Measurements from ENCODE around the gene CBARP.
"Not testable (repeated sequence)": the region's sequence is repeated elsewhere in the genome, so short reads cannot be mapped to it uniquely, and the experiment has no call there.

Gene CBARP

GRCh38 chr19:1250437-1251260 is 12.8 kb upstream of the CBARP start:
- Mint-ChIP-seq H3K27ac (ENCODE audit: low read depth) (peak overlapping the region; percentile 93), H3K4me1 (peaks cover 13% of the 10 kb centered on the region), H3K4me3 (peak overlapping the region; percentile 94), H3K9me3 (no peaks in the 10 kb centered on the region), H3K36me3 (ENCODE audit: insufficient read depth) (peaks cover 59% of the 10 kb centered on the region), H3K27me3 (no peaks in the 10 kb centered on the region)
- DNase-seq (ENCODE audit: low spot score in 2 of 2) (peak in 1 of 2 donors; percentile 60), ATAC-seq (replicated peaks; ENCODE audit: extremely low read depth, poor library complexity, severe bottlenecking) (peak; percentile 6)

GRCh38 chr19:1249990-1250436 is 12.2 kb upstream of the CBARP start:
- peak overlapping the region; percentile 94 for H3K4me3 Mint-ChIP-seq
- DNase-seq (ENCODE audit: low spot score in 2 of 2) (no peak), ATAC-seq (replicated peaks; ENCODE audit: extremely low read depth, poor library complexity, severe bottlenecking) (no peak)
- H3K36me3 Mint-ChIP-seq (ENCODE audit: insufficient read depth) = peaks cover 52% of the 10 kb centered on the region
- H3K27me3 Mint-ChIP-seq = no peaks in the 10 kb centered on the region
- peaks cover 13% of the 10 kb centered on the region for H3K4me1 Mint-ChIP-seq
- no peaks in the 10 kb centered on the region for H3K9me3 Mint-ChIP-seq
- peak overlapping the region; percentile 88 for H3K27ac Mint-ChIP-seq (ENCODE audit: low read depth)

GRCh38 chr19:1249298-1249989 is 11.6 kb upstream of the CBARP start:
- DNase-seq (ENCODE audit: low spot score in 2 of 2) (peak; percentile 71 to 93), ATAC-seq (replicated peaks; ENCODE audit: extremely low read depth, poor library complexity, severe bottlenecking) (peak; percentile 53)
- Mint-ChIP-seq H3K27ac (ENCODE audit: low read depth) (peak overlapping the region; percentile 88), H3K36me3 (ENCODE audit: insufficient read depth) (peaks cover 48% of the 10 kb centered on the region), H3K9me3 (no peaks in the 10 kb centered on the region), H3K4me1 (peaks cover 16% of the 10 kb centered on the region), H3K4me3 (peak overlapping the region; percentile 94), H3K27me3 (no peaks in the 10 kb centered on the region)

- peak overlapping the region; percentile 69 for H3K4me3 Mint-ChIP-seq
- H3K4me1 Mint-ChIP-seq = peaks cover 17% of the 10 kb centered on the region
- no peaks in the 10 kb centered on the region for H3K9me3 Mint-ChIP-seq
- H3K27me3 Mint-ChIP-seq = no peaks in the 10 kb centered on the region
- peaks cover 46% of the 10 kb centered on the region for H3K36me3 Mint-ChIP-seq (ENCODE audit: insufficient read depth)
- H3K27ac Mint-ChIP-seq (ENCODE audit: low read depth) = peak overlapping the region; percentile 41
- DNase-seq (ENCODE audit: low spot score in 2 of 2) (peak; percentile 81 to 82), ATAC-seq (replicated peaks; ENCODE audit: extremely low read depth, poor library complexity, severe bottlenecking) (peak; percentile 29)
Observed at GRCh38 chr19:1248786-1249297, 11.0 kb upstream of the CBARP start.

GRCh38 chr19:1248139-1248785 is 10.5 kb upstream of the CBARP start, which contains the start of gene MIDN:
Gene MIDN (plus strand): TSS chr19:1248583. CDS start chr19:1250297, 1,714 bp downstream.
- peak; percentile 3 for ATAC-seq (replicated peaks; ENCODE audit: extremely low read depth, poor library complexity, severe bottlenecking)
- peak; percentile 59 to 66 for DNase-seq (ENCODE audit: low spot score in 2 of 2)
- Mint-ChIP-seq H3K27me3 (no peaks in the 10 kb centered on the region), H3K36me3 (ENCODE audit: insufficient read depth) (peaks cover 41% of the 10 kb centered on the region), H3K9me3 (no peaks in the 10 kb centered on the region), H3K27ac (ENCODE audit: low read depth) (peak within 1 kb of the TSS; percentile 88), H3K4me3 (peak within 1 kb of the TSS; percentile 94), H3K4me1 (peaks cover 12% of the 10 kb centered on the region)

- no peak overlapping the region for H3K27ac Mint-ChIP-seq (ENCODE audit: low read depth)
- peaks cover 37% of the 10 kb centered on the region for H3K36me3 Mint-ChIP-seq (ENCODE audit: insufficient read depth)
- H3K4me1 Mint-ChIP-seq = peaks cover 11% of the 10 kb centered on the region
- DNase-seq (ENCODE audit: low spot score in 2 of 2) (no peak), ATAC-seq (replicated peaks; ENCODE audit: extremely low read depth, poor library complexity, severe bottlenecking) (no peak)
- H3K9me3 Mint-ChIP-seq = no peaks in the 10 kb centered on the region
- H3K4me3 Mint-ChIP-seq = peak overlapping the region; percentile 69
- H3K27me3 Mint-ChIP-seq = no peaks in the 10 kb centered on the region
Observed at GRCh38 chr19:1247748-1248138, 9.9 kb upstream of the CBARP start.

GRCh38 chr19:1246265-1247087 is 8.7 kb upstream of the CBARP start:
- H3K4me1 Mint-ChIP-seq; H3K27me3 Mint-ChIP-seq; H3K4me3 Mint-ChIP-seq; ATAC-seq (replicated peaks; ENCODE audit: extremely low read depth, poor library complexity, severe bottlenecking); DNase-seq (ENCODE audit: low spot score in 2 of 2); H3K9me3 Mint-ChIP-seq: not testable (repeated sequence)
- H3K36me3 Mint-ChIP-seq (ENCODE audit: insufficient read depth) = peaks cover 25% of the 10 kb centered on the region
- H3K27ac Mint-ChIP-seq (ENCODE audit: low read depth) = peak overlapping the region; percentile 57

GRCh38 chr19:1245494-1246264 is 7.9 kb upstream of the CBARP start:
- DNase-seq (ENCODE audit: low spot score in 2 of 2) (no peak), ATAC-seq (replicated peaks; ENCODE audit: extremely low read depth, poor library complexity, severe bottlenecking) (no peak)
- H3K9me3 Mint-ChIP-seq = no peaks in the 10 kb centered on the region
- no peaks in the 10 kb centered on the region for H3K27me3 Mint-ChIP-seq
- H3K36me3 Mint-ChIP-seq (ENCODE audit: insufficient read depth) = peaks cover 23% of the 10 kb centered on the region
- peaks cover 11% of the 10 kb centered on the region for H3K4me1 Mint-ChIP-seq
- H3K4me3 Mint-ChIP-seq = no peak overlapping the region
- no peak overlapping the region for H3K27ac Mint-ChIP-seq (ENCODE audit: low read depth)

- no peaks in the 10 kb centered on the region for H3K9me3 Mint-ChIP-seq
- H3K27me3 Mint-ChIP-seq = no peaks in the 10 kb centered on the region
- H3K36me3 Mint-ChIP-seq (ENCODE audit: insufficient read depth) = peaks cover 22% of the 10 kb centered on the region
- H3K27ac Mint-ChIP-seq (ENCODE audit: low read depth) = peak overlapping the region; percentile 76
- peak overlapping the region; percentile 48 for H3K4me3 Mint-ChIP-seq
- DNase-seq (ENCODE audit: low spot score in 2 of 2) (no peak), ATAC-seq (replicated peaks; ENCODE audit: extremely low read depth, poor library complexity, severe bottlenecking) (no peak)
- peaks cover 11% of the 10 kb centered on the region for H3K4me1 Mint-ChIP-seq
Observed at GRCh38 chr19:1244693-1245451, 7.1 kb upstream of the CBARP start.

- H3K4me1 Mint-ChIP-seq = peaks cover 11% of the 10 kb centered on the region
Observed at GRCh38 chr19:1243768-1244692, 6.2 kb upstream of the CBARP start.

More at GRCh38 chr19:1243768-1244692, 6.2 kb upstream of the CBARP start:
- peak overlapping the region; percentile 76 for H3K27ac Mint-ChIP-seq (ENCODE audit: low read depth)
- no peaks in the 10 kb centered on the region for H3K9me3 Mint-ChIP-seq
- H3K36me3 Mint-ChIP-seq (ENCODE audit: insufficient read depth) = peaks cover 18% of the 10 kb centered on the region
- peaks cover 1% of the 10 kb centered on the region for H3K27me3 Mint-ChIP-seq
- ATAC-seq (replicated peaks; ENCODE audit: extremely low read depth, poor library complexity, severe bottlenecking) (peak; percentile 45), DNase-seq (ENCODE audit: low spot score in 2 of 2) (peak; percentile 84 to 85)
- H3K4me3 Mint-ChIP-seq = peak overlapping the region; percentile 48
